Gastroesophageal sphincter (tissue), 3 donors: Measurements from ENCODE around the gene CHCHD10.

Experiments used
- POLR2A ChIP-seq, 2 donors: fragments of 450-650 bp; IDR thresholded peaks; one replicate each; pipeline ENCODE4 v1.6.1; 2017; ENCODE audit warnings: antibody characterized with exemption in 2 of 2, mild to moderate bottlenecking in 2 of 2, moderate library complexity in 1 of 2
- TF ChIP-seq, protein P1 (sequence below), 4 experiments: fragments of 200-600 bp in 2 of 4; fragments of 450-650 bp in 2 of 4; sonication (generic) in 1 of 4; IDR thresholded peaks; one replicate each; pipeline ENCODE4 v1.5.1; 2017 to 2019; ENCODE audit warnings: antibody characterized with exemption in 4 of 4, mild to moderate bottlenecking in 2 of 4, moderate library complexity in 2 of 4

DNA sequence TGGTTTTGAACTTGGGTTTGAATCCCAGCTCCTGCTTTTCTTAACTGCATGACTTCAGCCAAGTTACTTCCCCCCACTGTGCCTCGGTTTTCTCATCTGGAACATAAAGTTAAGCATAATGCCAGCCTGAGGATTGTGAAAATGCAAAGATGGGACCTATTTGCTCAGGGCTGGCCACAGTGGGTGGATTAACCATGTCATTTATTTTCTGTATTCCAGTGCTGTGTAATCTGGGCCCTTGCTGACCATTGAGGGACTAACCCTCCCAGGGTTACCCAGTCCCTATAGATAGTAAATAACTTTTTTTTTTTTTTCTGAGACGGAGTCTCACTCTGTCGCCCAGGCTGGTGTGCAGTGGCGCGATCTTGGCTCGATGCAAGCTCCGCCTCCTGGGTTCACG, 12.1 kb downstream of the CHCHD10 start:
- TF ChIP-seq, protein P1, sequence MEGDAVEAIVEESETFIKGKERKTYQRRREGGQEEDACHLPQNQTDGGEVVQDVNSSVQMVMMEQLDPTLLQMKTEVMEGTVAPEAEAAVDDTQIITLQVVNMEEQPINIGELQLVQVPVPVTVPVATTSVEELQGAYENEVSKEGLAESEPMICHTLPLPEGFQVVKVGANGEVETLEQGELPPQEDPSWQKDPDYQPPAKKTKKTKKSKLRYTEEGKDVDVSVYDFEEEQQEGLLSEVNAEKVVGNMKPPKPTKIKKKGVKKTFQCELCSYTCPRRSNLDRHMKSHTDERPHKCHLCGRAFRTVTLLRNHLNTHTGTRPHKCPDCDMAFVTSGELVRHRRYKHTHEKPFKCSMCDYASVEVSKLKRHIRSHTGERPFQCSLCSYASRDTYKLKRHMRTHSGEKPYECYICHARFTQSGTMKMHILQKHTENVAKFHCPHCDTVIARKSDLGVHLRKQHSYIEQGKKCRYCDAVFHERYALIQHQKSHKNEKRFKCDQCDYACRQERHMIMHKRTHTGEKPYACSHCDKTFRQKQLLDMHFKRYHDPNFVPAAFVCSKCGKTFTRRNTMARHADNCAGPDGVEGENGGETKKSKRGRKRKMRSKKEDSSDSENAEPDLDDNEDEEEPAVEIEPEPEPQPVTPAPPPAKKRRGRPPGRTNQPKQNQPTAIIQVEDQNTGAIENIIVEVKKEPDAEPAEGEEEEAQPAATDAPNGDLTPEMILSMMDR (IDR thresholded peaks at IDR 0.05), result no peak
- TF ChIP-seq POLR2A (IDR thresholded peaks at IDR 0.05), result no peak
